Measurements from ENCODE around the gene UBE2C.

The UBE2C gene

DNA sequence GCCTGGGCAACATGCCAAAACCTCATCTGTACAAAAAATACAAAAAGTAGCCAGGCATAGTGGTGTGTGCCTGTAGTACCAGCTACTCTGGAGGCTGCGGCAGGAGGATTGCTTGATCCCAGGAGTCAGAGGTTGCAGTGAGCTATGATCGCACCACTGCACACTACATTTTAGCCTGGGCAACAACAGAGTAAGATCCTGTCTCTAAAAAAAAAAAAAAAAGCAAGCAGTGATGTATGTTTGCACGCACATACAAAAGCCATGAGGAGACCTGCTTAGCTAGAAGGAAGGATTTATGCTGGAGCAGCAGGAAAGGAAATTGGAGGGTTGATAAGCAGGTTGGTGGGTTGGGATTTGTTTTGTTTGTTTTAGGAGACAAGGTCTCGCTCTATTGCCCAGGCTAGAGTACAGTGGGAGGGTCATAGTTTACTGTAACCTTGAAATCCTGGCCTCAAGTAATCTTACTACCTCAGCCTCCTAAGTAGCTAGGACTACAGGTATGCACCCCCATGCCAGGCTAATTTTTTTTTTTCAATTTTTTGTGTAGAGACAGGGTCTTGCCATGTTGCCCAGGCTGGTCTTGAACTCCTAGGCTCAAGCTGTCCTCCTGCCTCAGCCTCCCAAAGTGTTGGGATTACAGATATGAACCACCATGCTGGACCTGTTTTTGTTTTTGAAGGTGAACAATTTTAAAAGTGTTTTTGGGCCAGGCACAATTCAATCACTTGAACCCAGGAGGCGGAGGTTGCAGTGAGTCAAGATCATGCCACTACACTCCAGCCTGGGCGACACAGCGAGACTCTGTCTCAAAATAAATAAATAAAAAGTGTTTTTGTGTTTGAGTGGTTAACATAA lies 49.0 kb downstream of the UBE2C start:
- no peak for DNase-seq

DNA sequence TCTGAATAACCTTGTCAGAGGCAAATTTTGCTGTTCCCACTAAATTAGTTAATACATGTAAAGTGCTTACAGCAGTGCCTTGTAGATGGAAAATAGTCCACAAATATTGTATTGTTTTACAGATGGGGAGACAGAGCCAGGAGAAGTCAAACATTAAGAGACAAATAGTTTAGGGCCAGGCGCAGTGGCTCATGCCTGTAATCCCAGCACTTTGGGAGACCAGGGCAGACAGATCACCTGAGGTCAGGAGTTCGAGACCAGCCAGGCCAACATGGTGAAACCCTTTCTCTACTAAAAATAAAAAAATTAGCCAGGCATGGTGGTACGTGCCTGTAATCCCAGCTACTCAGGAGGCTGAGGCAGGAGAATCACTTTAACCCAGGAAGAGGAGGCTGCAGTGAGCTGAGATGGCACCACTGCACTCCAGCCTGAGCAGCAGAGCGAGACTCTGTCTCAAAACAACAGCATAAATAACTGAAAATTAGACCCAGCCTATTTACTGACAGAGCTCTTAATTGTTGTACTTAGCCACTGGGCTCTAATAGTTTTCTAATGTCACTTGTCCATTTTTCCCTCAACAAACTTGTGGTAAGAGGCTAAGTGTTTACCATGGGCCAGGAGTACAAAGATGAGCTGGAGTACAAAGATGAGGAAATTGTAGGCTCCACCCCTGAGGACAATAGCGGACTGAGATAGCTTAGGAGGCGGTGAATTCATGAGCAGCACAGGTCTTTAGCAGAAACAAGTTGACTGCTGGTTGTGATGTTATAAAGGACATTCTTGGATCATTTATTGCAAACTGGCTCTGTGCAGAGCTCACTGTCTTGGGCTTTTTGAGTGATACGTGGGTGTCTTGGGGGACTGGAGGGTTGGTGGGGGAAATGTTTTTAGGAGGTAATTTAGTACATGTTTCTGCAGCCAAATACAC lies 51.4 kb downstream of the UBE2C start:
- DNase-seq = no peak

DNA sequence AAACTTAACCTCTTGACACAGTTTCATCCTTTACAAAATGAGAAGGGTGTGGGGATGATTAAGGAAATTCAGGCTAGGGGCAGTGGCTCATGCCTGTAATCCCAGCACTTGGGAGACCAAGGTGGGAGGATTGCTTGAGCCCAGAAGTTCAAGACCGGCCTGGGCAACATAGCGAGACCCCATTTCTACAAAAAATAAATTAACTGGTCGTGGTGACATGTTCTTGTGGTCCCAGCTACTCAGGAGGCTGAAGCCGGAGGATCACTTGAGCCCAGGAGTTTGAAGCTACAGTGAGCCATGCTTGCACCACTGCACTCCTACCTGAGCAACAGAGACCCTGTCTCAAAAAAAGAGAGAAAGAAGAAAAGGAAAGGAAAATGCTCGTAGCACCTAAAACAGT lies 54.0 kb downstream of the UBE2C start:
- DNase-seq = no peak
